Gastroesophageal sphincter (tissue), 4 donors: ENCODE measurements around the gene ZC3H18. TPM values are rescaled to one million over a fixed set of nuclear protein-coding genes. Genes with fewer than 3 reads are reported as not detected.

Experiments
- ATAC-seq: fragments of 150-250 bp; one replicate; pipeline ENCODE4 v1.9.1; 2016; ENCODE audit warnings: mild to moderate bottlenecking, moderate library complexity
- H3K27ac ChIP-seq, 4 donors: fragments of 200-600 bp; sonication (generic) in 3 of 4; 1 replicate in 3 of 4; 2 replicates in 1 of 4; pipeline ENCODE4 v1.5.1; 2016 to 2019
- H3K27me3 ChIP-seq: fragments of 200-600 bp; sonication (generic); one replicate; pipeline ENCODE4 v1.5.1; 2019
- H3K36me3 ChIP-seq, 2 donors: fragments of 200-600 bp; sonication (generic); one replicate each; pipeline ENCODE4 v1.5.1; 2019; ENCODE audit warnings: control low read depth in 1 of 2
- H3K4me1 ChIP-seq, 3 donors: fragments of 200-600 bp; sonication (generic); 1 replicate in 2 of 3; 2 replicates in 1 of 3; pipeline ENCODE4 v1.5.1; 2016 to 2019; ENCODE audit warnings: control low read depth in 2 of 3
- H3K4me3 ChIP-seq, 2 donors: fragments of 200-600 bp; sonication (generic); one replicate each; pipeline ENCODE4 v1.5.1; 2019; ENCODE audit warnings: mild to moderate bottlenecking in 1 of 2, moderate library complexity in 1 of 2
- H3K9me3 ChIP-seq, 3 donors: fragments of 200-600 bp; sonication (generic); one replicate each; pipeline ENCODE4 v1.5.1; 2017 to 2019; ENCODE audit warnings: control low read depth in 2 of 3
- CTCF ChIP-seq, 4 experiments: fragments of 200-600 bp in 2 of 4; fragments of 450-650 bp in 2 of 4; sonication (generic) in 1 of 4; IDR thresholded peaks; one replicate each; pipeline ENCODE4 v1.5.1; 2017 to 2019; ENCODE audit warnings: antibody characterized with exemption in 4 of 4, mild to moderate bottlenecking in 2 of 4, moderate library complexity in 2 of 4
- EP300 ChIP-seq: sonication (generic); formaldehyde crosslinking; IDR thresholded peaks from one replicate; pipeline ENCODE4 v1.6.1; 2017; ENCODE audit warnings: antibody characterized with exemption, mild to moderate bottlenecking
- POLR2A ChIP-seq, 2 donors: fragments of 450-650 bp; IDR thresholded peaks; one replicate each; pipeline ENCODE4 v1.6.1; 2017; ENCODE audit warnings: antibody characterized with exemption in 2 of 2, mild to moderate bottlenecking in 2 of 2, moderate library complexity in 1 of 2
- POLR2AphosphoS5 ChIP-seq: sonication (generic); formaldehyde crosslinking; IDR thresholded peaks from one replicate; pipeline ENCODE4 v1.6.1; 2017; ENCODE audit warnings: antibody characterized with exemption
- WGBS, 2 donors: methylation state at CpG; one replicate each; pipeline ENCODE4 v1.1.5; 2018; ENCODE audit warnings: low coverage in 1 of 2; 5-methylcytosine and 5-hydroxymethylcytosine counted together
- total RNA-seq, 4 donors: library from RNA; depleted of rRNA; stranded (reverse); fragments of >200 nt; gene quantifications; one replicate each; pipeline ENCODE4 v1.1.0, GENCODE V29; 2016

ZC3H18 gene
- total RNA-seq, 4 donors from 2014 or later = 15.8 to 40.6 (median 23.3) TPM

- 60 to 96% methylated on average over 1 to 2 of the region's 4 CpGs for WGBS, 2 donors
- Histone ChIP-seq H3K4me3 (no peak overlapping the region), H3K27ac (no peak overlapping the region), H3K36me3 (no peaks in the 10 kb centered on the region), H3K4me1 (peaks cover 0 to 20% (median 12%) of the 10 kb centered on the region in 3 donors), H3K27me3 (peaks cover 48% of the 10 kb centered on the region), H3K9me3 (peaks cover 0 to 12% (median 0%) of the 10 kb centered on the region in 3 donors)
- TF ChIP-seq CTCF (IDR thresholded peaks at IDR 0.05) (no peak), POLR2AphosphoS5 (no peak), POLR2A (IDR thresholded peaks at IDR 0.05) (no peak), EP300 (no peak)
- no peak for ATAC-seq
Observed at GRCh38 chr16:88537859-88538258, 32.3 kb upstream of the ZC3H18 start.

GRCh38 chr16:88538366-88539060 is 31.7 kb upstream of the ZC3H18 start:
- peaks cover 0 to 19% (median 0%) of the 10 kb centered on the region in 3 donors for H3K9me3 ChIP-seq
- no peak overlapping the region for H3K27ac ChIP-seq
- H3K4me3 ChIP-seq = no peak overlapping the region
- WGBS, 2 donors = 49 to 51% methylated on average over 5 to 12 of the region's 23 CpGs
- H3K27me3 ChIP-seq = peaks cover 48% of the 10 kb centered on the region
- H3K36me3 ChIP-seq = no peaks in the 10 kb centered on the region
- no peak for ATAC-seq
- H3K4me1 ChIP-seq = peaks cover 0 to 13% (median 9%) of the 10 kb centered on the region in 3 donors
- TF ChIP-seq EP300 (no peak), POLR2A (IDR thresholded peaks at IDR 0.05) (no peak), POLR2AphosphoS5 (no peak), CTCF (IDR thresholded peaks at IDR 0.05) (no peak)

GRCh38 chr16:88539261-88539651 is 30.9 kb upstream of the ZC3H18 start:
- Histone ChIP-seq H3K4me1 (peaks cover 0 to 13% (median 9%) of the 10 kb centered on the region in 3 donors), H3K36me3 (no peaks in the 10 kb centered on the region), H3K4me3 (no peak overlapping the region), H3K27me3 (peaks cover 48% of the 10 kb centered on the region), H3K27ac (no peak overlapping the region), H3K9me3 (peaks cover 0 to 26% (median 0%) of the 10 kb centered on the region in 3 donors)
- TF ChIP-seq EP300 (no peak), POLR2A (IDR thresholded peaks at IDR 0.05) (no peak), POLR2AphosphoS5 (no peak), CTCF (IDR thresholded peaks at IDR 0.05) (no peak)
- WGBS, 2 donors = 49% methylated on average over 5 of the region's 12 CpGs; no CpG with 5 or more reads in 1 of the 2 donors
- no peak for ATAC-seq

- TF ChIP-seq CTCF (IDR thresholded peaks at IDR 0.05) (no peak), EP300 (no peak), POLR2A (IDR thresholded peaks at IDR 0.05) (no peak), POLR2AphosphoS5 (no peak)
- H3K4me1 ChIP-seq = peaks cover 0 to 12% (median 8%) of the 10 kb centered on the region in 3 donors
- H3K27me3 ChIP-seq = peaks cover 51% of the 10 kb centered on the region
- 0 to 20% methylated on average over 1 to 4 of the region's 26 CpGs for WGBS, 2 donors
- peaks cover 0 to 31% (median 0%) of the 10 kb centered on the region in 3 donors for H3K9me3 ChIP-seq
- no peak overlapping the region for H3K27ac ChIP-seq
- no peak overlapping the region for H3K4me3 ChIP-seq
- no peaks in the 10 kb centered on the region for H3K36me3 ChIP-seq
- no peak for ATAC-seq
Observed at GRCh38 chr16:88539652-88540345, 30.4 kb upstream of the ZC3H18 start.
